Neural cell (in vitro differentiated cells): ENCODE results near the gene BEND5.

ENCODE experiments used
- MXI1 ChIP-seq: fragments of 450-650 bp; conservative IDR thresholded peaks from 2 replicates; pipeline ENCODE4 v1.6.1; 2014; ENCODE audit warnings: antibody characterized with exemption, mild to moderate bottlenecking; ENCODE audit not compliant: poor library complexity, severe bottlenecking
- RAD21 ChIP-seq: fragments of 450-650 bp; conservative IDR thresholded peaks from 2 replicates; pipeline ENCODE4 v1.6.1; 2014; ENCODE audit warnings: antibody characterized with exemption, mild to moderate bottlenecking, moderate library complexity
- SMC3 ChIP-seq: fragments of 450-650 bp; conservative IDR thresholded peaks from 2 replicates; pipeline ENCODE4 v1.6.1; 2014; ENCODE audit warnings: antibody characterized with exemption, mild to moderate bottlenecking, moderate library complexity; ENCODE audit not compliant: poor library complexity
- TF ChIP-seq, protein P1 (sequence below): fragments of 450-650 bp; IDR thresholded peaks from 2 replicates; pipeline ENCODE4 v1.5.1; 2014; ENCODE audit warnings: antibody characterized with exemption, mild to moderate bottlenecking, moderate library complexity; ENCODE audit not compliant: poor library complexity, severe bottlenecking

DNA sequence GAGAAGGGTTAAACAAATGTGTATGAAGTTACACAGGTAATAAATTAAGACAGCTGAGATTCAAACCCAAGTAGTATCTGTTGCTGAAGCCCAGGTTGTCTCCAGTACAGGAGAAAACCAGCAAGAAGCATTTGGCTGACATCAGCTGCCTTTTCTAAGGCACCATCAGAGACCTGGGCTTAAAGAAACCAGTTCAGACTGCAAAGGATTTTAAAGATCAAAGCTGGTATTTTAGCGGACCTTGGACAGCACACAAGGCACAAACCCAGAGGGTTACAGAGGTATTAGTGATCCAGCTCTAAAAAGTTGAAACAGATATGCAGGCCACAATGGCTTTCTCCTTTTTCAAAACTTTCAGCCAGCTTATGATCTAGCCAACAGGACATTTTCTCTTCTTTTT lies 23.4 kb downstream of the BEND5 start:
- TF ChIP-seq MXI1 (no peak), RAD21 (no peak), SMC3 (no peak)
- TF ChIP-seq, protein P1, sequence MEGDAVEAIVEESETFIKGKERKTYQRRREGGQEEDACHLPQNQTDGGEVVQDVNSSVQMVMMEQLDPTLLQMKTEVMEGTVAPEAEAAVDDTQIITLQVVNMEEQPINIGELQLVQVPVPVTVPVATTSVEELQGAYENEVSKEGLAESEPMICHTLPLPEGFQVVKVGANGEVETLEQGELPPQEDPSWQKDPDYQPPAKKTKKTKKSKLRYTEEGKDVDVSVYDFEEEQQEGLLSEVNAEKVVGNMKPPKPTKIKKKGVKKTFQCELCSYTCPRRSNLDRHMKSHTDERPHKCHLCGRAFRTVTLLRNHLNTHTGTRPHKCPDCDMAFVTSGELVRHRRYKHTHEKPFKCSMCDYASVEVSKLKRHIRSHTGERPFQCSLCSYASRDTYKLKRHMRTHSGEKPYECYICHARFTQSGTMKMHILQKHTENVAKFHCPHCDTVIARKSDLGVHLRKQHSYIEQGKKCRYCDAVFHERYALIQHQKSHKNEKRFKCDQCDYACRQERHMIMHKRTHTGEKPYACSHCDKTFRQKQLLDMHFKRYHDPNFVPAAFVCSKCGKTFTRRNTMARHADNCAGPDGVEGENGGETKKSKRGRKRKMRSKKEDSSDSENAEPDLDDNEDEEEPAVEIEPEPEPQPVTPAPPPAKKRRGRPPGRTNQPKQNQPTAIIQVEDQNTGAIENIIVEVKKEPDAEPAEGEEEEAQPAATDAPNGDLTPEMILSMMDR: no peak
